Measurements from ENCODE around the gene XRCC4.

GRCh38 chr5:83378624-83379289, 301.4 kb downstream of the XRCC4 start:
- TF ChIP-seq SPI1 (IDR thresholded peaks at IDR 0.05; ENCODE audit: low read depth, low read length) (no peak), POLR2AphosphoS5 (IDR thresholded peaks at IDR 0.05; ENCODE audit: low read depth, low read length) (no peak)

Data from GM12891 (cell line).